ENCODE results near the gene STX4. TPM values are rescaled to one million over a fixed set of nuclear protein-coding genes. Genes with fewer than 3 reads are reported as not detected.
"Not testable (repeated sequence)": the region's sequence is repeated elsewhere in the genome, so short reads cannot be mapped to it uniquely, and the experiment has no call there.

Gene STX4
- total RNA-seq, 1 experiment from 2014 or later: 66.7 TPM

DNA sequence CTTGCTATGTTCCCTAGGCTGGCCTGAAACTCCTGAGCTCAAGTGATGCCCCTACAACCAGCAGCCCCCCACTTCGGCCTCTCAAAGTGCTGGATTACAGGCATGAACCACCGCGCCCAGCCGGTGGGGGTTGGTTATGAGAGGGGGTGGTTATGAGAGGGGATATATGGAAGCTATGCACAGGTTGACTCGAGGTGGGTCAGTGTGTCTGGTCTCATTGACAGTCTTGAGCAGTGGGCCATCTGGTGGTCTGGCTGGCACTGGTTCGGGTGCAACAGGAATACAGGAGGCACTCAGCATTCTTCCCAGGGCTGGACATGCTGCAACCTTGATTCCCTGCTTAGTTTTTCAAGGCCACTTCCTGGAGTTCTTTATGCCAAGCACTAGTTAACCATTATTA is 17.3 kb upstream of the STX4 start:
- CTCF ChIA-PET: interaction anchor here (1.2 kb wide), 1 partner anchor 30 kb away, joined by 3 read pairs; no protein-coding TSS in a partner anchor
- BruUV-seq (replicated peaks): no TSS peak
- H3K4me1 Mint-ChIP-seq (ENCODE audit: insufficient read depth, unreplicated experiment): no peaks in the 10 kb centered on the region
- H3K9me3 Mint-ChIP-seq (ENCODE audit: unreplicated experiment): no peaks in the 10 kb centered on the region
- H3K27ac Mint-ChIP-seq (ENCODE audit: low read depth, unreplicated experiment): no peak overlapping the region
- DNase-seq (ENCODE audit: unreplicated experiment): no peak
- peaks cover 32% of the 10 kb centered on the region for H3K27me3 Mint-ChIP-seq (ENCODE audit: insufficient read depth, unreplicated experiment)
- intact Hi-C loops (cut with micrococcal nuclease): no loop called here
- no peaks in the 10 kb centered on the region for H3K36me3 Mint-ChIP-seq (ENCODE audit: insufficient read depth, unreplicated experiment)
- POLR2A ChIA-PET: no interaction called here
- no peak overlapping the region for H3K4me3 Mint-ChIP-seq (ENCODE audit: unreplicated experiment)
- TF ChIP-seq, protein P1, sequence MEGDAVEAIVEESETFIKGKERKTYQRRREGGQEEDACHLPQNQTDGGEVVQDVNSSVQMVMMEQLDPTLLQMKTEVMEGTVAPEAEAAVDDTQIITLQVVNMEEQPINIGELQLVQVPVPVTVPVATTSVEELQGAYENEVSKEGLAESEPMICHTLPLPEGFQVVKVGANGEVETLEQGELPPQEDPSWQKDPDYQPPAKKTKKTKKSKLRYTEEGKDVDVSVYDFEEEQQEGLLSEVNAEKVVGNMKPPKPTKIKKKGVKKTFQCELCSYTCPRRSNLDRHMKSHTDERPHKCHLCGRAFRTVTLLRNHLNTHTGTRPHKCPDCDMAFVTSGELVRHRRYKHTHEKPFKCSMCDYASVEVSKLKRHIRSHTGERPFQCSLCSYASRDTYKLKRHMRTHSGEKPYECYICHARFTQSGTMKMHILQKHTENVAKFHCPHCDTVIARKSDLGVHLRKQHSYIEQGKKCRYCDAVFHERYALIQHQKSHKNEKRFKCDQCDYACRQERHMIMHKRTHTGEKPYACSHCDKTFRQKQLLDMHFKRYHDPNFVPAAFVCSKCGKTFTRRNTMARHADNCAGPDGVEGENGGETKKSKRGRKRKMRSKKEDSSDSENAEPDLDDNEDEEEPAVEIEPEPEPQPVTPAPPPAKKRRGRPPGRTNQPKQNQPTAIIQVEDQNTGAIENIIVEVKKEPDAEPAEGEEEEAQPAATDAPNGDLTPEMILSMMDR (IDR thresholded peaks at IDR 0.05; ENCODE audit: unreplicated experiment): no peak

DNA sequence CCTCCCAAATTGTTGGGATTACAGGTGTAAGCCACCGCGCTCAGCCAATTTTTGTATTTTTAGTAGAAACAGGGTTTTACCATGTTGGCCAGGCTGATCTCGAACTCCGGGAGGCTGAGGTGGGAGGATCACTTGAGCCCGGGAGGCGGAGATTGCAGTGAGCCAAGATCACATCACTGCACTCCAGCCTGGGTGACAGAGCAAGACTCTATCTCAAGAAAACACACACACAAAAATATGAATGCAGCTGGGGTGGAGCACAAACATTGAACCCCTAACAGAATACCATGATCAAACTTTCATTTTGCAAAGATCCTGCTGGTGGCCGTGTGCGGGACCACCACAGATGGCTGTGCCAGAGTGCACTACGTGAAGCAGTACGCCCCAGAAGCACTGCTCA is 15.6 kb upstream of the STX4 start:
- CTCF ChIA-PET: interaction anchor here (0.7 kb wide), 1 partner anchor 33 kb away, joined by 3 read pairs; the partner anchor contains the start of gene HSD3B7
- POLR2A ChIA-PET; H3K36me3 Mint-ChIP-seq (ENCODE audit: insufficient read depth, unreplicated experiment); H3K4me3 Mint-ChIP-seq (ENCODE audit: unreplicated experiment); DNase-seq (ENCODE audit: unreplicated experiment); BruUV-seq (replicated peaks); H3K9me3 Mint-ChIP-seq (ENCODE audit: unreplicated experiment); H3K4me1 Mint-ChIP-seq (ENCODE audit: insufficient read depth, unreplicated experiment); H3K27ac Mint-ChIP-seq (ENCODE audit: low read depth, unreplicated experiment); intact Hi-C loops (cut with micrococcal nuclease): not testable (repeated sequence)
- peaks cover 14% of the 10 kb centered on the region for H3K27me3 Mint-ChIP-seq (ENCODE audit: insufficient read depth, unreplicated experiment)

DNA sequence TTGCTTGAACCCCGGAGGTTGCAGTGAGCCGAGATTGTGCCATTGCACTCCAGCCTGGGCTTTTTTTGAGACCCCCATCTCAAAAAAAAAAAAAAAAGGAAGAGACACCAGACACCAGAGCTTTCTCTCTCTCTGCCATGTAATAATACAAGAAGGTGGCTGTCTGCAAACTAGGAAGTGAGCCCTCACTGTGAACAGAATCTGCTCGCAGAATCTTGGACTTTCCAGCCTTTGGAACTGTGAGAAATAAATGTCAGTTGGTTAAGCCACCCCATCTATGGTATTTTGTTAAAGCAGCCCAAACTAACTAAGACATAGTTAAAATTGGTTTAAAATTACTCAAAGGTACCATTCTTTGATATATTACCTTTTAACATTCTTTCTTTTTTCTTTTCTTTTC is 12.8 kb upstream of the STX4 start:
- BruUV-seq (replicated peaks): no TSS peak
- CTCF ChIA-PET: interaction anchor here (0.6 kb wide), 1 partner anchor 273 kb away, joined by 4 read pairs; no protein-coding TSS in a partner anchor
- H3K27me3 Mint-ChIP-seq (ENCODE audit: insufficient read depth, unreplicated experiment): no peaks in the 10 kb centered on the region

DNA sequence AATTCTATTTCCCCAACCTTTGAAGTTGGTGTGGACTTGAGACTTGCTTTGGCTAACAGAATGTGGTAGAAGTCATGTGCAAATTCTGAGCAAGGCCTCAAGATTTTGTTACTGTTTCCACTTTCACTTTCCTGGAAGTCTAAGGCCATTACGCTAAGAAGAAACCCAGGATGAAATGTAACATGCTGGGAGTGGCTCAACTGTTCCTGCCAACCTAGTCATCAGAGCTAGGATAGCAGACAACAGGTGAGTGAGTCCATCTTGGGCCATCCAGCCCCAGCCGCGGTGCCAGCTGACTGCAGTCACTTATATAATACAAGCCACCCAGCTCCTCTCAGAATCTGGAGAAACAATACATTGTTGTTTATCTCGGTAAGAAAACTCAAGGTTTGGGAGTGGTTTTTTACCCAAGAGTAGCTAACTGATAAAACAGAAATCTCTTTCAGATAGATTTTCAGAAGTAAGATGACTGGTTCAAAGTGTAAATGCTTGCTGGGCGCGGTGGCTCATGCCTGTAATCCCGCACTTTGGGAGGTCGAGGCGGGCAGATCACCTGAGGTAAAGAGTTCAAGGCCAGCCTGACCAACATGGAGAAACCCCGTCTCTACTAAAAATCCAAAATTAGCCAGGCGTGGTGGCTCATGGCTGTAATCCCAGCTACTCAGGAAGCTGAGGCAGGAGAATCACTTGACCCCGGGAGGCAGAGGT is 10.7 kb upstream of the STX4 start:
- Mint-ChIP-seq H3K4me3 (ENCODE audit: unreplicated experiment) (no peak overlapping the region), H3K27ac (ENCODE audit: low read depth, unreplicated experiment) (no peak overlapping the region), H3K9me3 (ENCODE audit: unreplicated experiment) (no peaks in the 10 kb centered on the region), H3K4me1 (ENCODE audit: insufficient read depth, unreplicated experiment) (no peaks in the 10 kb centered on the region), H3K36me3 (ENCODE audit: insufficient read depth, unreplicated experiment) (no peaks in the 10 kb centered on the region), H3K27me3 (ENCODE audit: insufficient read depth, unreplicated experiment) (no peaks in the 10 kb centered on the region)
- BruUV-seq (replicated peaks): no TSS peak
- POLR2A ChIA-PET: interaction anchor here (1.8 kb wide), 1 partner anchor 11 kb away, joined by 10 read pairs; the partner anchor contains the start of gene STX4
- no peak for DNase-seq (ENCODE audit: unreplicated experiment)
- CTCF ChIA-PET: interaction anchor here (0.7 to 2.1 kb wide), 5 partner anchors 38 to 361 kb away, joined by 3 to 10 read pairs (median 4); partner anchors contain the start of gene HSD3B7
- intact Hi-C loops (cut with micrococcal nuclease): no loop called here
- TF ChIP-seq, protein P1 (IDR thresholded peaks at IDR 0.05; ENCODE audit: unreplicated experiment): no peak

More for the DNA sequence above, 12.8 kb upstream of the STX4 start:
- no peaks in the 10 kb centered on the region for H3K36me3 Mint-ChIP-seq (ENCODE audit: insufficient read depth, unreplicated experiment)
- TF ChIP-seq, protein P1 (IDR thresholded peaks at IDR 0.05; ENCODE audit: unreplicated experiment): no peak
- H3K27ac Mint-ChIP-seq (ENCODE audit: low read depth, unreplicated experiment): no peak overlapping the region
- intact Hi-C loops (cut with micrococcal nuclease): no loop called here
- POLR2A ChIA-PET: no interaction called here
- no peak overlapping the region for H3K4me3 Mint-ChIP-seq (ENCODE audit: unreplicated experiment)
- H3K9me3 Mint-ChIP-seq (ENCODE audit: unreplicated experiment): no peaks in the 10 kb centered on the region
- no peak for DNase-seq (ENCODE audit: unreplicated experiment)
- H3K4me1 Mint-ChIP-seq (ENCODE audit: insufficient read depth, unreplicated experiment): no peaks in the 10 kb centered on the region
